ENCODE data around the gene TNP2. TPM values are rescaled to one million over a fixed set of nuclear protein-coding genes. Genes with fewer than 3 reads are reported as not detected.

TNP2 gene
- total and polyA plus RNA-seq, 2 donors (not counting 3 experiments of a cell fraction or from before 2014, with no cell fraction given), result not detected

DNA sequence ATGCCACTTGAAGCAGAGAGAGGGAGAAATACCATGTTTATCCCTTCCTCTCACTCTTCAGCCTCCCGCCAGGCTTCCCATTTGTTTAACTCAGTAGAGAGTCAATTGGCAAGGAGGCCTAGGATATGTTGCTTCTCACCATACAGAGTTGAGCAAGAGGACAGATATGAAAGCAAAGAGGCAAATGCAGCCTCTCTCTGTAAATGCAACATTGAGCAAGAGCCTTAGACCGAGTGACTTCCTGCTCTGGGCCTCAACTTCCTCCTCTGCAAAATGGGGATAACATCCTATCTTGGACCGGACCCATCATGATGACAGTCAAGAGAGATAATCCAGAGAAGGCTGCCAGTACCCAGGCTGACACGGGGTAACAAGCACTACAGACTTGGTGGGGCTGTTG is 49.9 kb downstream of the TNP2 start:
- H4K20me1 ChIP-seq (replicated peaks; ENCODE audit: control insufficient read depth, extremely low read depth, insufficient read depth, low read length), result no peaks in the 10 kb centered on the region
- no peaks in the 10 kb centered on the region for H3K9me1 ChIP-seq (replicated peaks; ENCODE audit: control insufficient read depth, extremely low read depth, insufficient read depth, low read length)
- no peak overlapping the region for H3K27ac ChIP-seq (ENCODE audit: insufficient read depth, low read depth, low read length)
- H3K4me2 ChIP-seq (ENCODE audit: insufficient read depth, low read length), result no peak overlapping the region
- H3K27me3 ChIP-seq (ENCODE audit: control insufficient read depth in 2 of 2, insufficient read depth in 2 of 2, low read length in 2 of 2), result no peaks in the 10 kb centered on the region
- intact Hi-C loops (cut with micrococcal nuclease), result no loop called here
- no peaks in the 10 kb centered on the region for H3K79me2 ChIP-seq (ENCODE audit: control insufficient read depth, insufficient read depth, low read length)
- POLR2A ChIA-PET, result no interaction called here
- dilution Hi-C loops (cut with MboI; ENCODE audit: extremely low pct_ligation_motif_present, low sequenced_read_pairs), result no loop called here
- FAIRE-seq, result no peak
- no TSS peak for BruUV-seq (replicated peaks)
- no peak overlapping the region for H2AFZ ChIP-seq (ENCODE audit: low read depth, low read length)
- DNase-seq (ENCODE audit: low read depth, low spot score), result no peak
- TF ChIP-seq MYC (IDR thresholded peaks at IDR 0.05; ENCODE audit: low read depth, low read length) (no peak), JUN (IDR thresholded peaks at IDR 0.05; ENCODE audit: borderline replicate concordance, insufficient read depth, insufficient read length, low read depth) (no peak), EZH2 (IDR thresholded peaks at IDR 0.05; ENCODE audit: borderline replicate concordance, low read depth, low read length, severe bottlenecking) (no peak), POLR2AphosphoS5 (IDR thresholded peaks at IDR 0.05; ENCODE audit: insufficient read depth, low read depth, low read length) (no peak), FOS (IDR thresholded peaks at IDR 0.05; ENCODE audit: borderline replicate concordance, insufficient read depth, low read length) (no peak), GATA2 (IDR thresholded peaks at IDR 0.05; ENCODE audit: insufficient read depth, insufficient read length, low read depth, low read length) (no peak), POLR2A (IDR thresholded peaks at IDR 0.05; ENCODE audit: low read depth, low read length) (no peak)
- TF ChIP-seq, protein P1, sequence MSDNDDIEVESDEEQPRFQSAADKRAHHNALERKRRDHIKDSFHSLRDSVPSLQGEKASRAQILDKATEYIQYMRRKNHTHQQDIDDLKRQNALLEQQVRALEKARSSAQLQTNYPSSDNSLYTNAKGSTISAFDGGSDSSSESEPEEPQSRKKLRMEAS (IDR thresholded peaks at IDR 0.05; ENCODE audit: insufficient read depth, insufficient read length), result no peak
- TF ChIP-seq, protein P2, sequence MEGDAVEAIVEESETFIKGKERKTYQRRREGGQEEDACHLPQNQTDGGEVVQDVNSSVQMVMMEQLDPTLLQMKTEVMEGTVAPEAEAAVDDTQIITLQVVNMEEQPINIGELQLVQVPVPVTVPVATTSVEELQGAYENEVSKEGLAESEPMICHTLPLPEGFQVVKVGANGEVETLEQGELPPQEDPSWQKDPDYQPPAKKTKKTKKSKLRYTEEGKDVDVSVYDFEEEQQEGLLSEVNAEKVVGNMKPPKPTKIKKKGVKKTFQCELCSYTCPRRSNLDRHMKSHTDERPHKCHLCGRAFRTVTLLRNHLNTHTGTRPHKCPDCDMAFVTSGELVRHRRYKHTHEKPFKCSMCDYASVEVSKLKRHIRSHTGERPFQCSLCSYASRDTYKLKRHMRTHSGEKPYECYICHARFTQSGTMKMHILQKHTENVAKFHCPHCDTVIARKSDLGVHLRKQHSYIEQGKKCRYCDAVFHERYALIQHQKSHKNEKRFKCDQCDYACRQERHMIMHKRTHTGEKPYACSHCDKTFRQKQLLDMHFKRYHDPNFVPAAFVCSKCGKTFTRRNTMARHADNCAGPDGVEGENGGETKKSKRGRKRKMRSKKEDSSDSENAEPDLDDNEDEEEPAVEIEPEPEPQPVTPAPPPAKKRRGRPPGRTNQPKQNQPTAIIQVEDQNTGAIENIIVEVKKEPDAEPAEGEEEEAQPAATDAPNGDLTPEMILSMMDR (IDR thresholded peaks at IDR 0.05; ENCODE audit: extremely low read depth in 1 of 2, insufficient read depth in 1 of 2, low read depth in 1 of 2, low read length in 2 of 2), result no peak
- H3K36me3 ChIP-seq (ENCODE audit: control insufficient read depth in 2 of 2, extremely low read depth in 1 of 2, insufficient read depth in 2 of 2, low read length in 2 of 2), result no peaks in the 10 kb centered on the region
- no peaks in the 10 kb centered on the region for H3K4me1 ChIP-seq (ENCODE audit: control insufficient read depth, extremely low read depth, insufficient read depth, low read length)
- CTCF ChIA-PET, result interaction anchor here (1.2 to 2.2 kb wide), 5 partner anchors 10 to 158 kb away, joined by 3 to 13 read pairs (median 4); no protein-coding TSS in a partner anchor
- H3K4me3 ChIP-seq (replicated peaks in 1 of 3; ENCODE audit: insufficient read depth in 1 of 3, low read depth in 1 of 3, low read length in 3 of 3), result no peak overlapping the region
- no peaks in the 10 kb centered on the region for H3K9me3 ChIP-seq (replicated peaks; ENCODE audit: control insufficient read depth, insufficient read depth, low read length)
- no peak overlapping the region for H3K9ac ChIP-seq (replicated peaks; ENCODE audit: extremely low read depth, insufficient read depth, low read length)
